HepG2 (cell line): ENCODE measurements around the gene HS6ST1. TPM values are rescaled to one million over a fixed set of nuclear protein-coding genes. Genes with fewer than 3 reads are reported as not detected.

Experiments used
- ESRRA ChIP-seq: sonication (generic); formaldehyde crosslinking; IDR thresholded peaks from 2 replicates; pipeline ENCODE4 v1.5.1; 2020; ENCODE audit warnings: mild to moderate bottlenecking, low read depth, missing genetic modification reagents
- HDAC2 ChIP-seq: sonication (generic); formaldehyde crosslinking; IDR thresholded peaks from 2 replicates; pipeline ENCODE4 v1.4.0; 2020; ENCODE audit warnings: missing genetic modification reagents
- HNF4G ChIP-seq, 2 experiments: sonication (generic) in 1 of 2; formaldehyde crosslinking in 1 of 2; IDR thresholded peaks; 2 replicates each; pipeline versions ENCODE4 v1.4.0 to v1.6.1; 2011 to 2020; ENCODE audit warnings: borderline replicate concordance in 2 of 2, low read depth in 2 of 2, mild to moderate bottlenecking in 2 of 2, low read length in 1 of 2, missing genetic modification reagents in 1 of 2, moderate library complexity in 1 of 2
- JDP2 ChIP-seq: sonication (generic); formaldehyde crosslinking; IDR thresholded peaks from 2 replicates; pipeline ENCODE4 v1.8.1; 2022; ENCODE audit warnings: missing genetic modification reagents, borderline replicate concordance
- KDM5B ChIP-seq: sonication (generic); formaldehyde crosslinking; IDR thresholded peaks from 2 replicates; pipeline ENCODE4 v1.4.0; 2020; ENCODE audit warnings: missing genetic modification reagents, mild to moderate bottlenecking, borderline replicate concordance
- PHB2 ChIP-seq: fragments of 450-650 bp; IDR thresholded peaks from 2 replicates; pipeline ENCODE4 v1.6.1; 2018; ENCODE audit not compliant: partially characterized antibody
- PRDM10 ChIP-seq: sonication (generic); formaldehyde crosslinking; IDR thresholded peaks from 2 replicates; pipeline ENCODE4 v1.4.0; 2020; ENCODE audit warnings: low read depth, missing genetic modification reagents
- RELA ChIP-seq: sonication (generic); formaldehyde crosslinking; IDR thresholded peaks from 2 replicates; pipeline ENCODE4 v1.4.0; 2020; ENCODE audit warnings: missing genetic modification reagents
- SIX4 ChIP-seq: sonication (generic); formaldehyde crosslinking; IDR thresholded peaks from 2 replicates; pipeline ENCODE4 v1.4.0; 2020; ENCODE audit warnings: missing genetic modification reagents
- SNRNP70 ChIP-seq: fragments of 200-400 bp; formaldehyde crosslinking; IDR thresholded peaks from 2 replicates; pipeline ENCODE4 v1.6.1; 2017; ENCODE audit warnings: mild to moderate bottlenecking, low read depth, low read length, moderate library complexity
- SRY ChIP-seq: sonication (generic); formaldehyde crosslinking; IDR thresholded peaks from 2 replicates; pipeline ENCODE4 v1.8.0; 2022; ENCODE audit warnings: mild to moderate bottlenecking, missing genetic modification reagents
- TCF12 ChIP-seq, 2 experiments: fragments of 450-650 bp in 1 of 2; sonication (generic) in 1 of 2; formaldehyde crosslinking in 1 of 2; IDR thresholded peaks; 2 replicates each; pipeline versions ENCODE4 v1.6.1 to v1.8.0; 2017 to 2022; ENCODE audit warnings: antibody characterized with exemption in 1 of 2, mild to moderate bottlenecking in 1 of 2, missing genetic modification reagents in 1 of 2, moderate library complexity in 1 of 2
- ZFX ChIP-seq: sonication (generic); formaldehyde crosslinking; IDR thresholded peaks from 2 replicates; pipeline ENCODE4 v1.4.0; 2020; ENCODE audit warnings: mild to moderate bottlenecking, low read depth, missing genetic modification reagents, moderate library complexity
- ZNF12 ChIP-seq: sonication (generic); formaldehyde crosslinking; IDR thresholded peaks from 2 replicates; pipeline ENCODE4 v1.5.0; 2020; ENCODE audit warnings: missing genetic modification reagents
- ZNF263 ChIP-seq: sonication (generic); formaldehyde crosslinking; IDR thresholded peaks from 2 replicates; pipeline ENCODE4 v1.4.0; 2020; ENCODE audit warnings: missing genetic modification reagents
- ZNF563 ChIP-seq: sonication (generic); formaldehyde crosslinking; IDR thresholded peaks from 2 replicates; pipeline ENCODE4 v1.8.0; 2022; ENCODE audit warnings: mild to moderate bottlenecking, moderate library complexity, missing genetic modification reagents
- ZNF580 ChIP-seq: IDR thresholded peaks from 2 replicates; pipeline ENCODE4 v1.6.1; 2016; ENCODE audit warnings: low read depth, borderline replicate concordance
- ZNF607 ChIP-seq: sonication (generic); formaldehyde crosslinking; IDR thresholded peaks from 2 replicates; pipeline ENCODE4 v1.5.1; 2020; ENCODE audit warnings: missing genetic modification reagents, mild to moderate bottlenecking, borderline replicate concordance
- ZNF883 ChIP-seq: sonication (generic); formaldehyde crosslinking; IDR thresholded peaks from 2 replicates; pipeline ENCODE4 v1.5.1; 2020; ENCODE audit warnings: mild to moderate bottlenecking, missing genetic modification reagents; ENCODE audit errors: not compliant biosample characterization
- polyA plus RNA-seq, 8 experiments: library from polyadenylated mRNA; depleted of rRNA in 3 of 8; stranded (reverse) in 7 of 8; unstranded in 1 of 8; fragments of >200 nt; fragmentation: Illumina TruSeq in 4 of 8; extraction: Trizol in 4 of 8; gene quantifications; 2 replicates each; pipeline versions ENCODE4 v1.2.1 to v1.2.3, GENCODE V29; 2011 to 2016; ENCODE audit warnings: low read depth in 4 of 8, missing spikeins in 1 of 8, mixed read lengths in 1 of 8; ENCODE audit not compliant: insufficient read depth in 1 of 8
- total RNA-seq, 5 experiments: library from RNA; depleted of rRNA; stranded (reverse); fragments of >200 nt; fragmentation: Illumina TruSeq; extraction: Trizol; gene quantifications; 2 replicates each; pipeline ENCODE4 v1.2.3, GENCODE V29; 2016; ENCODE audit warnings: low read depth in 1 of 5
- TF ChIP-seq, protein P1 (sequence below): sonication (generic); formaldehyde crosslinking; IDR thresholded peaks from 2 replicates; pipeline ENCODE4 v1.8.0; 2022; ENCODE audit warnings: mild to moderate bottlenecking, missing genetic modification reagents, borderline replicate concordance
- TF ChIP-seq, protein P2 (sequence below): sonication (generic); formaldehyde crosslinking; IDR thresholded peaks from 2 replicates; pipeline ENCODE4 v1.5.1; 2020; ENCODE audit warnings: missing genetic modification reagents, mild to moderate bottlenecking, borderline replicate concordance

Gene HS6ST1
- total and polyA plus RNA-seq, 2 of the 13 experiments (the other 11 are each of a cell fraction or from before 2014, with no cell fraction given) = 34.5 to 84.6 TPM

- TF ChIP-seq ESRRA (CRISPR knock-in tag) (no peak), HNF4G (IDR thresholded peaks at IDR 0.05; ENCODE audit: borderline replicate concordance, low read depth, low read length) (no peak), HNF4G (CRISPR knock-in tag; IDR thresholded peaks at IDR 0.05; ENCODE audit: borderline replicate concordance, low read depth) (no peak), PRDM10 (CRISPR knock-in tag) (peak; percentile 94), ZNF263 (peak; percentile 84), ZNF563 (CRISPR knock-in tag) (0 out of 2 replicates have a peak, but pooled peaks have one; percentile 43), ZNF580 (CRISPR knock-in tag) (0 out of 2 replicates have a peak, but pooled peaks have one; percentile 51), ZNF883 (no peak), HDAC2 (no peak), ZNF607 (CRISPR knock-in tag) (no peak), RELA (CRISPR knock-in tag) (no peak), ZFX (0 out of 2 replicates have a peak, but pooled peaks have one; percentile 54), SNRNP70 (no peak), TCF12 (IDR thresholded peaks at IDR 0.05) (no peak), TCF12 (CRISPR knock-in tag; IDR thresholded peaks at IDR 0.05) (no peak), PHB2 (no peak), SIX4 (CRISPR knock-in tag) (peak; percentile 99), ZNF12 (CRISPR knock-in tag) (0 out of 2 replicates have a peak, but pooled peaks have one; percentile 7), SRY (no peak), JDP2 (CRISPR knock-in tag) (no peak), KDM5B (CRISPR knock-in tag) (no peak)
- TF ChIP-seq, protein P1, sequence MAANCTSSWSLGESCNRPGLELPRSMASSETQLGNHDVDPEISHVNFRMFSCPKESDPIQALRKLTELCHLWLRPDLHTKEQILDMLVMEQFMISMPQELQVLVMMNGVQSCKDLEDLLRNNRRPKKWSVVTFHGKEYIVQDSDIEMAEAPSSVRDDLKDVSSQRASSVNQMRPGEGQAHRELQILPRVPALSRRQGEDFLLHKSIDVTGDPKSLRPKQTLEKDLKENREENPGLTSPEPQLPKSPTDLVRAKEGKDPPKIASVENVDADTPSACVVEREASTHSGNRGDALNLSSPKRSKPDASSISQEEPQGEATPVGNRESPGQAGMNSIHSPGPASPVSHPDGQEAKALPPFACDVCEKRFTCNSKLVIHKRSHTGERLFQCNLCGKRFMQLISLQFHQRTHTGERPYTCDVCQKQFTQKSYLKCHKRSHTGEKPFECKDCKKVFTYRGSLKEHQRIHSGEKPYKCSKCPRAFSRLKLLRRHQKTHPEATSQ (CRISPR knock-in tag) = no peak
- TF ChIP-seq, protein P2, sequence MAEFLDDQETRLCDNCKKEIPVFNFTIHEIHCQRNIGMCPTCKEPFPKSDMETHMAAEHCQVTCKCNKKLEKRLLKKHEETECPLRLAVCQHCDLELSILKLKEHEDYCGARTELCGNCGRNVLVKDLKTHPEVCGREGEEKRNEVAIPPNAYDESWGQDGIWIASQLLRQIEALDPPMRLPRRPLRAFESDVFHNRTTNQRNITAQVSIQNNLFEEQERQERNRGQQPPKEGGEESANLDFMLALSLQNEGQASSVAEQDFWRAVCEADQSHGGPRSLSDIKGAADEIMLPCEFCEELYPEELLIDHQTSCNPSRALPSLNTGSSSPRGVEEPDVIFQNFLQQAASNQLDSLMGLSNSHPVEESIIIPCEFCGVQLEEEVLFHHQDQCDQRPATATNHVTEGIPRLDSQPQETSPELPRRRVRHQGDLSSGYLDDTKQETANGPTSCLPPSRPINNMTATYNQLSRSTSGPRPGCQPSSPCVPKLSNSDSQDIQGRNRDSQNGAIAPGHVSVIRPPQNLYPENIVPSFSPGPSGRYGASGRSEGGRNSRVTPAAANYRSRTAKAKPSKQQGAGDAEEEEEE = no peak
These were observed 13.7 kb downstream of the HS6ST1 start (continued) for GRCh38 chr2:128304715-128305554.
